Stomach smooth muscle (tissue), 2 donors: ENCODE measurements around the gene KLHL29.

Experiments
- H3K27ac ChIP-seq: one replicate; pipeline ENCODE4 v1.7.0; 2013; ENCODE audit warnings: mild to moderate bottlenecking, low read length, inconsistent platforms
- H3K27me3 ChIP-seq, 2 donors: one replicate each; pipeline ENCODE4 v1.7.0; 2013; ENCODE audit warnings: low read length in 2 of 2; ENCODE audit not compliant: insufficient read depth in 2 of 2, control insufficient read depth in 1 of 2
- H3K36me3 ChIP-seq, 2 donors: one replicate each; pipeline ENCODE4 v1.7.0; 2013; ENCODE audit warnings: low read length in 2 of 2; ENCODE audit not compliant: control insufficient read depth in 2 of 2, insufficient read depth in 2 of 2
- H3K4me1 ChIP-seq: one replicate; pipeline ENCODE4 v1.7.0; 2013; ENCODE audit warnings: low read length; ENCODE audit not compliant: control insufficient read depth, insufficient read depth
- H3K4me3 ChIP-seq, 2 donors: one replicate each; pipeline ENCODE4 v1.7.0; 2013; ENCODE audit warnings: low read length in 2 of 2
- H3K9ac ChIP-seq, 2 donors: one replicate each; pipeline ENCODE4 v1.7.0; 2013; ENCODE audit warnings: low read length in 2 of 2, mild to moderate bottlenecking in 1 of 2
- H3K9me3 ChIP-seq, 2 donors: one replicate each; pipeline ENCODE4 v1.7.0; 2013; ENCODE audit warnings: low read length in 2 of 2; ENCODE audit not compliant: control insufficient read depth in 2 of 2
- donor health status: healthy.
- donor health status: Pancreatic carcinoma.

The KLHL29 gene

DNA sequence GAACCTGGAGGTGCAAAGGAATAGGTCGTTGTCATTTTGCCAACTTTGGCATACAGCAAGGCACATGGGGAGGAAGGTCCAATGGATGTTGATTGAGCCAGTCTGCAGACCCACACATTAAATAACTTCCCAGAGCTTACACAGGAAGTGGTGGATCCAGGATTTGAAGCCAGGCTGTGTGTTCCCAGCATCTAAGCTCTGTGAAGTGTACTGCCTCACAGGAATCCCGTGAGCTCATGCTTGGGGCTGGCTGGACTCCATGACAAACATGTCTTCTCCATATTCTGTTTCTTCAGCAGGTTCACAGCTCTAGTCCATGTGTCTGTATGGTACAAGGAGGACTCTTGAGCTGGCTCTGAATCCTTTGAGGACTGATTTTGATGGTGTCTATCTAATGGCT is 63.9 kb downstream of the KLHL29 start:
- H3K36me3 ChIP-seq, result no peaks in the 10 kb centered on the region
- no peaks in the 10 kb centered on the region for H3K27me3 ChIP-seq
- no peak overlapping the region for H3K4me3 ChIP-seq
- no peaks in the 10 kb centered on the region for H3K9me3 ChIP-seq
- no peak overlapping the region for H3K27ac ChIP-seq
- H3K4me1 ChIP-seq, result peaks cover 24% of the 10 kb centered on the region
- no peak overlapping the region for H3K9ac ChIP-seq

DNA sequence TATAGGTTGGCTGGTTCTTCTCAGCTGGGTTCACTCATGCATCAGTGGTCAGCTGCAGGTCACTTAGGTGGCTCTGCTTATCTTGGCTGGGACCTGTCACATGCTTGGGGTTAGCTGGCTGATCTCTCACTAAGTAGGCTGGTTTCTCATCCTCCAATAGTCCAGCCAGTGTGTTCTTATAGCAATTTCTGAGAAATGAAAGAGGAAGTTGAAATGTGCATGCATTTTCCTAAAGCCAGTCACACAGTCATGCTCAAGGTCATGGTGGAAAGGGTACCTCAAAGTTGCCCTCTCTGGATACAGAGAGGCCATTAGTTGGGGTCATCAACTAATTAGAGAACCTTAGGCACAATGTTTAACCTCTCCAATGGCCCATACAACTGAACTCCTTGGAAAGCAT is 64.4 kb downstream of the KLHL29 start:
- no peak overlapping the region for H3K4me3 ChIP-seq
- no peaks in the 10 kb centered on the region for H3K27me3 ChIP-seq
- H3K9me3 ChIP-seq, result no peaks in the 10 kb centered on the region
- H3K27ac ChIP-seq, result no peak overlapping the region
- no peak overlapping the region for H3K9ac ChIP-seq
- H3K4me1 ChIP-seq, result peaks cover 27% of the 10 kb centered on the region
- no peaks in the 10 kb centered on the region for H3K36me3 ChIP-seq

DNA sequence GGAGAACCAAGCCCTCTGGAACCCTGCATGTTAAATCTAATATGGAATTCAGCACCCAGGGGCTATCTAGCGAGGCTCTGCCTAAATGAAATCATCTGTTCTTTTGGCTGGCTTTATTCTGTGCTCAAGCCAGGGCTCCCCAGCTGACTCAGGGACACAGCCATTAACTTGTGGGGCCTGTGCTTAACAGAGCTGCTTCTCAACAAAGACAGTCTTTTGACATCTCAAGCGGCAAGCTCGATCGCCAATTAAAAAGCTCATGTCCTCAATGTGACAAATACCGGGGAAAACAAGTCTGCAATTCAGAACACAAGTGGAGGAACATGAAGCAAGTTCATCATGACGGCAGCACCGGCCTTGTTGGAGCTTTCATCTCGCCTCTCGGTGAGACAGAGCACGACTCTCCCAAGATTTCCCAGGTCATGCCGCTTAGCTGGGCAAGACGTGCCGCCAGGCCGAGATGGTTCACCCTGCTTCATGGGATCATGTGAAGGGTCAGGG is 64.9 kb downstream of the KLHL29 start:
- no peaks in the 10 kb centered on the region for H3K36me3 ChIP-seq
- no peak overlapping the region for H3K9ac ChIP-seq
- H3K27ac ChIP-seq, result no peak overlapping the region
- H3K27me3 ChIP-seq, result no peaks in the 10 kb centered on the region
- peaks cover 32% of the 10 kb centered on the region for H3K4me1 ChIP-seq
- no peak overlapping the region for H3K4me3 ChIP-seq
- no peaks in the 10 kb centered on the region for H3K9me3 ChIP-seq

DNA sequence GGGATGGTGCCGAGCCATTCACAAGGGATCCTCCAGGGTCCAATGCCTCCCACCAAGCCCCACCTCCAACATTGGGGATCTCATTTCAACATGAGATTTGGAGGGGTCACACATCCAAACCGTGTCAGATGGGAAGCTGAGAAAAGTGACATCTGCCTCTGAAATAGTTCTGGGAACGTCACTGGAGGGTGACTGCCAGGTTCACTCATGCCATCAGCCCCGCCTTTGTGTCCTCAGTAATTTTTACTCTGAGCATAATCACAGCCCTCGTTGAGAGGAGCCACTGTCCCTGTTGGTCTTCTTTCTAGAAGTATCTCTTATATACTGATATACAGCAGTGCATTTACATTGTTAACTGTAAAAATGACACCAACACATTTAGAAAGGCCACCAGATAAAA is 67.4 kb downstream of the KLHL29 start:
- H3K4me3 ChIP-seq, result no peak overlapping the region
- no peaks in the 10 kb centered on the region for H3K36me3 ChIP-seq
- peaks cover 34% of the 10 kb centered on the region for H3K4me1 ChIP-seq
- H3K27ac ChIP-seq, result peak overlapping the region; percentile 67
- no peaks in the 10 kb centered on the region for H3K9me3 ChIP-seq
- H3K27me3 ChIP-seq, result no peaks in the 10 kb centered on the region
- H3K9ac ChIP-seq, result no peak overlapping the region

DNA sequence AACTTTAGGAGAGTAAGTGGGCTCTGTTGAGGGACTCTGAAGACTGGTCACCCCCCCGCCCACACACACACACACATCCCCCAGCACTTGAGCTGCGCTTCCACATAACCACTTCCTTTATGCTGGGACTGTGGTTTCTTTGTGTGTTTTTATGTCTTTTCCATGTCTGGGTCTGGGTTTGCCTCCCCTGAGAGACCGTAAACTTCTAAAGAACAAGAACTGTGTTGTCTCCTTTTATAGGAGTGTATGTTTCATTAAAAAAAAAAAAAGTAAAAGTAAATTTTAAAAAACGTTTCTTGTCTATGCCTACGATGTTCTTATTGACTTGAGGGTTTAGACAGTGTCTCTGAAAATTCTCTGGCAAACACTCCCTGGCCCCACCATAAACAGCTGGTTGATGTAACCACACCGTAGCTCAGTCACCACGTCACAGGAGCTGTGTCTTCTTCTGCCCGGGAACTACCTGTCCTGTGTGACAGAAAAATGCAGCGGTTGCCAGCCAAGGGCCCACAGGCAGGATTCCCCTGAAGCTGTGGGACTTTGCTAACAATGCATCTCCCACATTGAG is 68.0 kb downstream of the KLHL29 start:
- no peaks in the 10 kb centered on the region for H3K27me3 ChIP-seq
- no peaks in the 10 kb centered on the region for H3K9me3 ChIP-seq
- peak overlapping the region; percentile 67 for H3K27ac ChIP-seq
- H3K4me1 ChIP-seq, result peaks cover 33% of the 10 kb centered on the region
- peak overlapping the region in 1 of 2 donors; percentile 55 for H3K4me3 ChIP-seq
- no peaks in the 10 kb centered on the region for H3K36me3 ChIP-seq
- peak overlapping the region in 1 of 2 donors; percentile 60 for H3K9ac ChIP-seq

DNA sequence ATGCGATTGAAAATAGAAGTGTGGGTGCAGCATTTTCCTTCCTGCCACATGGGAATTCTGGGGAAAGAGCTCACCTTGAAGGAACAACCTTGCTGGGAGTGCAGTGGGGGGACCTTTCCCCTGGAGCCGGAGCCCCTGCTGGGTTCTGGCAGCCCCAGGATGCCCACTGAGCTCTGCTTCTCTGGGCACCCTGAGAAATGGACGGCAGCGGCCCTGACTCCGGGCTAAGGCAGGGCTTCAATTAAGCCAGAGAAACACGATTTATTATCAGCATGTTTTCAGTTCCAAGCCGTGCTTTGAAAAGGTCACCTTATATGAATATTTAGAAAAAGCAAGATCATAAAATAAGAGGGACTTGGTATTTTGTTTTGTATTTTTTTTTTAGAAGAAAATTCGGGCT is 68.5 kb downstream of the KLHL29 start:
- H3K4me1 ChIP-seq, result peaks cover 33% of the 10 kb centered on the region
- no peaks in the 10 kb centered on the region for H3K9me3 ChIP-seq
- H3K4me3 ChIP-seq, result peak overlapping the region in 1 of 2 donors; percentile 55
- H3K36me3 ChIP-seq, result no peaks in the 10 kb centered on the region
- no peaks in the 10 kb centered on the region for H3K27me3 ChIP-seq
- H3K27ac ChIP-seq, result peak overlapping the region; percentile 67
- H3K9ac ChIP-seq, result peak overlapping the region in 1 of 2 donors; percentile 60

DNA sequence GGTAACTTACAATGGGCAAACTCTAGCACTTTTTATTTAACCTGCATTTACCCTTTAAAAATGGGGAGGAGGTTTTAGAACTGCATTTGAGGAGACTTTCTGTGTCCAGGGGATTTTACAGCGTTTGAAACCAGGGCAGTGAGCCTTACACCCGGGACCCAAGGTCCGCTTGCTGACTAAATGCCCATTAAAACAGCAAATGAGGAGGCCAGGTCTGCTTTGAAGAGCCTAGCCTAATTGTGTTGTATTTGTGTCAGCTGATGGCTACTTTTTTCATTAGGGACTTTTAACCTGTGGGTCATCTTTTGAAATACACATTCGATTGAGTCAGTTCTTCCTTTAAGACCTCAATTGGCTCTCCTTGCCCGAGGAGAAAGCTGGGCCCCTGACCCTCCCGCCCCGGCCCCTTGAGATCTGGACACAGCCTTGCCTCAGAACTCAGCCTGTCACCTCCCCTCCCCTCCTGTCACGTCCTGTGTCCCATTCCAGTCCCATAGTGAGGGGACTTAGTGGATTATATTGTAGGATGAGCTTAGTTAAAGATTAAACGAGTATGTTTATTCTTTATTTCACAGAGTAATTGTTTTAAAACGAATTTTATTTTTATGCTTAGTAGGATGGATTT is 69.0 kb downstream of the KLHL29 start:
- Histone ChIP-seq H3K9me3 (no peaks in the 10 kb centered on the region), H3K27me3 (no peaks in the 10 kb centered on the region), H3K27ac (peak overlapping the region; percentile 67), H3K9ac (no peak overlapping the region), H3K4me3 (peak overlapping the region in 1 of 2 donors; percentile 35), H3K36me3 (no peaks in the 10 kb centered on the region), H3K4me1 (peaks cover 36% of the 10 kb centered on the region)

DNA sequence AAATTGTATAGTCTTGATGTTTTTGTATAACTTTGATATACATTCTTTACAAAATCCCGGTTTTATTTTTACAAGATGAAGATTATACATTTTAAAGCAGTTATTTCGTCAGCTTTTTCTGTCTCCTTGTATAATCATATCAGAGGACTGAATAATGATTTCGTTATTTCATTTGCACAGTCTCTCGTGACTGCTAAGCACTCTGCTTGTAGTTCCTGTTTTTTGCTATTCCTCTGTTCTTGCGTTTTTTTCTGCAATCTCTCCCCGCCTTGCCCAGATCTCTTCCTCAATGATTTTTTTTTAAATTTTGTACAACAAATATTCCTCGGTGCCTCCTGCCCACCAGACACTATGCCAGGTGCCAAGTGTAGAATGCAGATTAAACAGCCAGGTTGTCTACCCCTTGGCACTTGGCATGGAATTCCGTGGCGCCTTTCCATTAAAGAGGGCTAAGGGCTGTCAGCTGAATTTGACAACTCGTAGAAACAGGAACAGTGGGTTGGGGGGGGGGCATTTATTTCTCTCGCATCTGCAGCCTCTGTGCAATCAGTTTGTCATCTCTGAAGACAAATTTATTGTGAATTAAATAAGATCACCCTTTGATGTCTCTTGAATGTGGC is 69.6 kb downstream of the KLHL29 start:
- Histone ChIP-seq H3K9ac (no peak overlapping the region), H3K27me3 (no peaks in the 10 kb centered on the region), H3K4me3 (peak overlapping the region in 1 of 2 donors; percentile 44), H3K4me1 (peaks cover 36% of the 10 kb centered on the region), H3K27ac (peak overlapping the region; percentile 67), H3K9me3 (no peaks in the 10 kb centered on the region), H3K36me3 (no peaks in the 10 kb centered on the region)

DNA sequence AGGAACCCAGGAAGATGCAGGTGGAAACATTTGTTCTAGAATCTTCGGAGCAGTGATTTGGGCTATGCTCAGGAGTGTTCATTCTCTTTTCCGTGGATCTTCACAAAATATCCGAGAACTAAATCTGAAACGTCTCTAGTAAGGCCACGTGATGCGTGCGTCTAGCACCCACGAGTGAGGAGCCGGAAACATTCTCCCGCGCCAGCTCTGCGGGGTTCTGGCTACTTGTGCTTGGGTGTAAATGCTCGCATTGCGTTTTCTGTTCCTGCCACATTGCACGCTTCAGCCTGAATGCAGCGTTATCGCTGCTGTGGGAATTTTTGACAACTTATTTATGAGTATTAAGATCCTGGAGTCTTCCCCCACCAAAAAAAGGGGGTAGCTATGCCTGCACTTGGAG is 71.4 kb downstream of the KLHL29 start:
- H3K9ac ChIP-seq, result no peak overlapping the region
- no peak overlapping the region for H3K4me3 ChIP-seq
- H3K9me3 ChIP-seq, result no peaks in the 10 kb centered on the region
- no peaks in the 10 kb centered on the region for H3K36me3 ChIP-seq
- H3K27ac ChIP-seq, result no peak overlapping the region
- peaks cover 40% of the 10 kb centered on the region for H3K4me1 ChIP-seq
- H3K27me3 ChIP-seq, result no peaks in the 10 kb centered on the region

DNA sequence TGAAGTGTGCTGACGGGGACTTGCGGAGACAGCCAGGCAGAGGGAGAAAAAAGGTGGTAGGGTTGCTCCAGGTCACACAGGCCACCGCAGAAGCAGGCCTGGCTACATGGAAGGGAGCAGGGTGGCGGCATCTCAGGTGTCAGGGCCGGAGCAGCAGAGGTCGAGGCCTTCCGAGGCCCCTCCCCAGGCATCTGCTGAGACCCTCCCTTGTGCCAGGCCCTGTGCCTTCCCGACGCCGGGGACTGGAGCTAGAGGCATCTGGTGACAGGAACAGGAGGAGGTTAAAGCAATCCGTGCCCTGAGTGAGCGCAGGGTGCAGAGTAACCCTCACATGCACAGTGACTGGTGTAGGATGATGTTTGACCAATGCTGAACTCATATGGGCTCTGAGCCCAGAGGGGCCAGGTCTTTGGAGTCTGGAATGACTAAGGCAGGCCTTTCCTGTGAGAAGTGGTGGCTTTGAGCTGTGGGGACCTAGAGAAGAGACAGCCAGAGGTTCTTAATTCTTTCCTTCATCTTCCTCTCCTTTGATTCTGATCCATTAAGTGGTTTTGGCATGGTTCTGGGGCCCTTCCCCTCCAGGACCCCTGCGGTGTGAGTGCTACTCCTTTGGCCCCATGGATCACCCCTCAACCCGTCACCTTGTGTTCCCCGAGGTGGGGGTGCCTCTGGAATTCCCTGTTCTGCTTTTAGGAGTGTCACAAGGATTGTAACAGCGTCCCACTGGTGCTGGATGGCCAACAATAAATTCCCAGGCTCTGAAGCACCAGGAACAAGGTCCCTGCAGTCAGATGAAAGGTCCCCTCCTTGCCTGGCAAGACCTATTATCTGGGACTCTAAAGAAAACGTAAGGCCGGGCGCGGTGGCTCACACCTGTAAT is 72.1 kb downstream of the KLHL29 start:
- Histone ChIP-seq H3K27me3 (no peaks in the 10 kb centered on the region), H3K27ac (no peak overlapping the region), H3K9ac (no peak overlapping the region), H3K9me3 (no peaks in the 10 kb centered on the region), H3K4me3 (no peak overlapping the region), H3K36me3 (no peaks in the 10 kb centered on the region), H3K4me1 (peaks cover 40% of the 10 kb centered on the region)
